Prostate gland (tissue), 2 donors: ENCODE data around the gene SLX1A. TPM values are rescaled to one million over a fixed set of nuclear protein-coding genes. Genes with fewer than 3 reads are reported as not detected.

Experiments used
- DNase-seq: peaks from one replicate; pipeline ENCODE4 v3.0.0-alpha.2; 2019; ENCODE audit warnings: low spot score
- H3K27ac ChIP-seq, 2 donors: fragments of 200-600 bp; sonication (generic); 2 replicates each; pipeline ENCODE4 v1.5.1; 2017 to 2019
- H3K27me3 ChIP-seq: fragments of 200-600 bp; sonication (generic); replicated peaks from 2 replicates; pipeline ENCODE4 v1.5.1; 2019; ENCODE audit not compliant: insufficient read depth
- H3K36me3 ChIP-seq, 2 donors: fragments of 200-600 bp; sonication (generic); 1 replicate in 1 of 2; 2 replicates in 1 of 2; pipeline versions ENCODE4 v1.5.1 to v1.8.1; 2017 to 2019
- H3K4me1 ChIP-seq: fragments of 200-600 bp; sonication (generic); replicated peaks from 2 replicates; pipeline ENCODE4 v1.5.1; 2019
- H3K4me3 ChIP-seq, 2 donors: fragments of 200-600 bp; sonication (generic); 2 replicates each; pipeline ENCODE4 v1.5.1; 2017 to 2019
- H3K9me3 ChIP-seq: fragments of 200-600 bp; sonication (generic); 2 replicates; pipeline ENCODE4 v1.5.1; 2017
- CTCF ChIP-seq, 4 experiments: fragments of 200-600 bp in 2 of 4; fragments of 450-650 bp in 2 of 4; sonication (generic) in 2 of 4; IDR thresholded peaks; 1 replicate in 3 of 4; 2 replicates in 1 of 4; pipeline ENCODE4 v1.5.1; 2016 to 2019; ENCODE audit warnings: antibody characterized with exemption in 4 of 4, mild to moderate bottlenecking in 2 of 4, moderate library complexity in 2 of 4
- POLR2A ChIP-seq: fragments of 450-650 bp; IDR thresholded peaks from one replicate; pipeline ENCODE4 v1.6.1; 2016; ENCODE audit warnings: antibody characterized with exemption, mild to moderate bottlenecking
- POLR2AphosphoS5 ChIP-seq: sonication (generic); formaldehyde crosslinking; IDR thresholded peaks from one replicate; pipeline ENCODE4 v1.6.1; 2017; ENCODE audit warnings: antibody characterized with exemption
- WGBS: methylation state at CpG from one replicate; pipeline ENCODE4 v1.1.5; 2018; 5-methylcytosine and 5-hydroxymethylcytosine counted together
- intact Hi-C: fragments of 100-400 bp; cut with DNase I; formaldehyde crosslinking; loops from one replicate; pipeline ENCODE4 v1.14.2; 2022
- total RNA-seq, 2 donors: library from RNA; depleted of rRNA; stranded (reverse); fragments of >200 nt; gene quantifications; one replicate each; pipeline ENCODE4 v1.1.0, GENCODE V29; 2016

The SLX1A gene
- total RNA-seq, 2 donors from 2014 or later, result 36.8 to 41.3 TPM

GRCh38 chr16:30149250-30149930 lies 44.3 kb upstream of the SLX1A start:
- Histone ChIP-seq H3K4me3 (no peak overlapping the region), H3K4me1 (no peaks in the 10 kb centered on the region), H3K36me3 (no peaks in the 10 kb centered on the region), H3K9me3 (no peaks in the 10 kb centered on the region), H3K27me3 (no peaks in the 10 kb centered on the region), H3K27ac (no peak overlapping the region)
- DNase-seq, result no peak
- WGBS, result 90% methylated on average over 5 of the region's 5 CpGs
- TF ChIP-seq CTCF (IDR thresholded peaks at IDR 0.05) (no peak), POLR2A (no peak), POLR2AphosphoS5 (no peak)
- intact Hi-C loops, result no loop called here

GRCh38 chr16:30151091-30151490 lies 42.6 kb upstream of the SLX1A start:
- intact Hi-C loops, result no loop called here
- no peak overlapping the region for H3K4me3 ChIP-seq
- H3K4me1 ChIP-seq, result no peaks in the 10 kb centered on the region
- no peak for DNase-seq
- no peaks in the 10 kb centered on the region for H3K9me3 ChIP-seq
- TF ChIP-seq POLR2A (no peak), POLR2AphosphoS5 (no peak), CTCF (IDR thresholded peaks at IDR 0.05) (no peak)
- no peak overlapping the region for H3K27ac ChIP-seq
- no peaks in the 10 kb centered on the region for H3K36me3 ChIP-seq
- no peaks in the 10 kb centered on the region for H3K27me3 ChIP-seq
- WGBS, result 93% methylated on average over 7 of the region's 7 CpGs

GRCh38 chr16:30152517-30152916 lies 41.2 kb upstream of the SLX1A start:
- 97% methylated on average over 9 of the region's 9 CpGs for WGBS
- TF ChIP-seq POLR2A, result no peak
- no peak for TF ChIP-seq POLR2AphosphoS5
- no peak for TF ChIP-seq CTCF (IDR thresholded peaks at IDR 0.05)
- no peak for DNase-seq
- Histone ChIP-seq H3K9me3 (no peaks in the 10 kb centered on the region), H3K27ac (no peak overlapping the region), H3K27me3 (no peaks in the 10 kb centered on the region), H3K4me3 (no peak overlapping the region), H3K36me3 (no peaks in the 10 kb centered on the region), H3K4me1 (no peaks in the 10 kb centered on the region)
- intact Hi-C loops, result no loop called here

- 92% methylated on average over 5 of the region's 5 CpGs for WGBS
- no peak overlapping the region for H3K4me3 ChIP-seq
- no peaks in the 10 kb centered on the region for H3K4me1 ChIP-seq
- TF ChIP-seq POLR2A, result no peak
- no peak for TF ChIP-seq CTCF (IDR thresholded peaks at IDR 0.05)
- TF ChIP-seq POLR2AphosphoS5, result no peak
- H3K27ac ChIP-seq, result no peak overlapping the region
- H3K27me3 ChIP-seq, result no peaks in the 10 kb centered on the region
- no peak for DNase-seq
- no peaks in the 10 kb centered on the region for H3K9me3 ChIP-seq
- no peaks in the 10 kb centered on the region for H3K36me3 ChIP-seq
- intact Hi-C loops, result no loop called here
Measured at GRCh38 chr16:30155188-30155587, 38.5 kb upstream of the SLX1A start.

GRCh38 chr16:30157214-30157613 lies 36.5 kb upstream of the SLX1A start:
- no peaks in the 10 kb centered on the region for H3K27me3 ChIP-seq
- no peak for TF ChIP-seq CTCF (IDR thresholded peaks at IDR 0.05)
- TF ChIP-seq POLR2AphosphoS5, result no peak
- no peak for TF ChIP-seq POLR2A
- H3K27ac ChIP-seq, result no peak overlapping the region
- no peaks in the 10 kb centered on the region for H3K9me3 ChIP-seq
- intact Hi-C loops, result no loop called here
- no peaks in the 10 kb centered on the region for H3K4me1 ChIP-seq
- no peak overlapping the region for H3K4me3 ChIP-seq
- no peaks in the 10 kb centered on the region for H3K36me3 ChIP-seq
- WGBS, result 79% methylated on average over 1 of the region's 1 CpG
- DNase-seq, result no peak
